ENCODE results near the gene KIF6. TPM values are rescaled to one million over a fixed set of nuclear protein-coding genes. Genes with fewer than 3 reads are reported as not detected.

The KIF6 gene
- total RNA-seq, 1 experiment from 2014 or later, result 2.7 TPM

DNA sequence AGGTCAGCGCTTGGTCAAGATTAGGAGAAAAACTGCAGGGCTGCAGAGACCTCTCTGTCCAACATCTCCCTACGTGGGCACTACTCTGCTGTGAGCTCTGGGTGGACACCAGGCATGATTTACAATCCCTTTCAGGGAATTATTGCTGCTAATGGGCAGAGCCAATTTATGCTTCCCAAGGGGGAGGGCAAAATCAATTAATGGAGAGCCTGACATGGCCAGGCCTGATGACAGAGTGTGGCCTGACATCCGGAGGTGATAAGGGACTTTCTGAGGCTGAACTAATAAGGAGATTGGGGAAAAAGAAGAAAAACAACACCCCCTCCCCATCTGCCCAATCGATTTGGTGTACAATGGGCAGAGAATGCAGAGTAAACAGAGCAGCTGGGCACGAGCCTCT lies 397.7 kb downstream of the KIF6 start:
- BruUV-seq (replicated peaks), result no TSS peak
- POLR2A ChIA-PET (ENCODE audit: low non-redundant PET), result no interaction called here
- TF ChIP-seq, protein P1, sequence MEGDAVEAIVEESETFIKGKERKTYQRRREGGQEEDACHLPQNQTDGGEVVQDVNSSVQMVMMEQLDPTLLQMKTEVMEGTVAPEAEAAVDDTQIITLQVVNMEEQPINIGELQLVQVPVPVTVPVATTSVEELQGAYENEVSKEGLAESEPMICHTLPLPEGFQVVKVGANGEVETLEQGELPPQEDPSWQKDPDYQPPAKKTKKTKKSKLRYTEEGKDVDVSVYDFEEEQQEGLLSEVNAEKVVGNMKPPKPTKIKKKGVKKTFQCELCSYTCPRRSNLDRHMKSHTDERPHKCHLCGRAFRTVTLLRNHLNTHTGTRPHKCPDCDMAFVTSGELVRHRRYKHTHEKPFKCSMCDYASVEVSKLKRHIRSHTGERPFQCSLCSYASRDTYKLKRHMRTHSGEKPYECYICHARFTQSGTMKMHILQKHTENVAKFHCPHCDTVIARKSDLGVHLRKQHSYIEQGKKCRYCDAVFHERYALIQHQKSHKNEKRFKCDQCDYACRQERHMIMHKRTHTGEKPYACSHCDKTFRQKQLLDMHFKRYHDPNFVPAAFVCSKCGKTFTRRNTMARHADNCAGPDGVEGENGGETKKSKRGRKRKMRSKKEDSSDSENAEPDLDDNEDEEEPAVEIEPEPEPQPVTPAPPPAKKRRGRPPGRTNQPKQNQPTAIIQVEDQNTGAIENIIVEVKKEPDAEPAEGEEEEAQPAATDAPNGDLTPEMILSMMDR (conservative IDR thresholded peaks at IDR 0.05; ENCODE audit: low read depth, low read length), result no peak
- no peak for TF ChIP-seq EZH2 (IDR thresholded peaks at IDR 0.05; ENCODE audit: borderline replicate concordance, low read depth, low read length, poor library complexity, severe bottlenecking)
- no peak overlapping the region for H3K27ac ChIP-seq (ENCODE audit: low read depth, low read length, poor library complexity, severe bottlenecking)
- H3K9me3 ChIP-seq (ENCODE audit: low read depth, low read length, poor library complexity, severe bottlenecking), result no peaks in the 10 kb centered on the region
- peaks cover 25% of the 10 kb centered on the region for H3K27me3 ChIP-seq (replicated peaks; ENCODE audit: insufficient read depth, low read depth, low read length, poor library complexity)
- no peaks in the 10 kb centered on the region for H3K36me3 ChIP-seq (ENCODE audit: insufficient read depth, low read length, poor library complexity, severe bottlenecking)
- intact Hi-C loops (cut with micrococcal nuclease; ENCODE audit: unreplicated experiment), result no loop called here
- CTCF ChIA-PET, result no interaction called here
- H3K4me1 ChIP-seq (ENCODE audit: insufficient read depth, low read length, poor library complexity, severe bottlenecking), result no peaks in the 10 kb centered on the region
- DNase-seq (ENCODE audit: low spot score), result no peak
- H3K4me3 ChIP-seq (ENCODE audit: low read depth, low read length, poor library complexity, severe bottlenecking), result no peak overlapping the region

DNA sequence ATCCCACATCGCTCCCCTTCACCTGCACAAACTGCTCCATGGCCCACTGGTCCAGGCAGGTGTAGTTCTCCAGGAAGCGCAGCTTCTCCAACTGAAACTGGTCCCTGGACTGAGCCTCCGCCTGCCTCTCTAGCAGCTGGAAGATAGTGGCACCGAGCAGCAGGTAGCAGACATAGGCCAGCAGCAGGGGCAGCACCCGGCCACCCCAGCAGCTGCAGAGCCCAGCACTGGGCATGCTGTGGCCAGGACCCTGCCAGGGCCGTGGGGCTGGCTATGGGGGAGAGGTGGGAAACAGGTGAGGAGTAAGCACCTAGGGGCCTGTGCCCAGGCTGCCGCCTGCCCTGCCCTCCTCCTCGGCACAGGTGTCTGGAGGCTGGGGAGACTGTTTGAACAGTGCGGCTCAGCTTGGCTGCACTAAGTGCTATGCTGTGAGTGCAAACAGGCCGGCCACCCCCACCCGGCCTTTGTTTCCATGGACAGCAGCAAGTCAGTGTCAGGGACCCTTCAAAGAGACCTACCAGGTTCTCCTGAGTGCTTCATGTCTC lies 402.8 kb downstream of the KIF6 start, which contains the start of gene KCNK16:
TSS of gene KCNK16 (minus strand) at position 397 of the 545 bp plus-strand sequence. CDS start at position 235, 162 bp downstream.
- TF ChIP-seq EZH2 (IDR thresholded peaks at IDR 0.05; ENCODE audit: borderline replicate concordance, low read depth, low read length, poor library complexity, severe bottlenecking), result no peak
- TF ChIP-seq, protein P1 (conservative IDR thresholded peaks at IDR 0.05; ENCODE audit: low read depth, low read length), result no peak
- Histone ChIP-seq H3K9me3 (ENCODE audit: low read depth, low read length, poor library complexity, severe bottlenecking) (no peaks in the 10 kb centered on the region), H3K27ac (ENCODE audit: low read depth, low read length, poor library complexity, severe bottlenecking) (no peak within 1 kb of the TSS), H3K27me3 (replicated peaks; ENCODE audit: insufficient read depth, low read depth, low read length, poor library complexity) (peaks cover 31% of the 10 kb centered on the region), H3K4me1 (ENCODE audit: insufficient read depth, low read length, poor library complexity, severe bottlenecking) (no peaks in the 10 kb centered on the region), H3K4me3 (ENCODE audit: low read depth, low read length, poor library complexity, severe bottlenecking) (no peak within 1 kb of the TSS), H3K36me3 (ENCODE audit: insufficient read depth, low read length, poor library complexity, severe bottlenecking) (no peaks in the 10 kb centered on the region)
- intact Hi-C loops (cut with micrococcal nuclease; ENCODE audit: unreplicated experiment), result no loop called here
- DNase-seq (ENCODE audit: low spot score), result no peak
- CTCF ChIA-PET, result no interaction called here
- POLR2A ChIA-PET (ENCODE audit: low non-redundant PET), result no interaction called here
- BruUV-seq (replicated peaks), result no TSS peak

DNA sequence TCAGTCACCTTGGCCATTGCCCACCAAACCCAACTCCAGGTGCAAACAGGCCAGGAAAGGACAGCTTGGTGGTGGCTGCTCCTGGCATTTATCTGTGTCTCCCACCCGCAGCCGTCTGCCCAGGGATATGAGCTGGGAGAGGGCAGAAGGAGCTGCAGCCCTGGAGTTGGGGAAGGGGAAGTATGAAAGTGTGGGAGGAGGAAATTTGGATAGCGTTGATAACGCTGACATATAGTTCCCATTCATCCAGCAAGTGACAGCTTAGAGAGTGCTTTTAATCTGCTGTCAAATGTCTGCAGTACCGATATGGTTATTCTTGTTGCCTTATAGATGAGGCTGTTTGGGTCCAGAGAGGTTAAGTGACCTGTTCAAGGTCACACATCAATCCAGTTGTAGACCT lies 403.4 kb downstream of the KIF6 start:
- Histone ChIP-seq H3K4me1 (ENCODE audit: insufficient read depth, low read length, poor library complexity, severe bottlenecking) (no peaks in the 10 kb centered on the region), H3K36me3 (ENCODE audit: insufficient read depth, low read length, poor library complexity, severe bottlenecking) (no peaks in the 10 kb centered on the region), H3K9me3 (ENCODE audit: low read depth, low read length, poor library complexity, severe bottlenecking) (no peaks in the 10 kb centered on the region), H3K27ac (ENCODE audit: low read depth, low read length, poor library complexity, severe bottlenecking) (no peak overlapping the region), H3K27me3 (replicated peaks; ENCODE audit: insufficient read depth, low read depth, low read length, poor library complexity) (peaks cover 33% of the 10 kb centered on the region), H3K4me3 (ENCODE audit: low read depth, low read length, poor library complexity, severe bottlenecking) (no peak overlapping the region)
- no peak for DNase-seq (ENCODE audit: low spot score)
- CTCF ChIA-PET, result no interaction called here
- intact Hi-C loops (cut with micrococcal nuclease; ENCODE audit: unreplicated experiment), result no loop called here
- TF ChIP-seq, protein P1 (conservative IDR thresholded peaks at IDR 0.05; ENCODE audit: low read depth, low read length), result no peak
- TF ChIP-seq EZH2 (IDR thresholded peaks at IDR 0.05; ENCODE audit: borderline replicate concordance, low read depth, low read length, poor library complexity, severe bottlenecking), result no peak
- POLR2A ChIA-PET (ENCODE audit: low non-redundant PET), result no interaction called here
- BruUV-seq (replicated peaks), result no TSS peak
